WTC11 (cell line): ENCODE data around the gene ACOT6.
"Not testable (repeated sequence)": the region's sequence is repeated elsewhere in the genome, so short reads cannot be mapped to it uniquely, and the experiment has no call there.

Experiments used
- RELA ChIP-seq: sonication (generic); formaldehyde crosslinking; IDR thresholded peaks from 2 replicates; pipeline ENCODE4 v1.8.1; 2022; ENCODE audit warnings: missing genetic modification reagents, mild to moderate bottlenecking, borderline replicate concordance
- SMAD4 ChIP-seq: sonication (generic); formaldehyde crosslinking; IDR thresholded peaks from 2 replicates; pipeline ENCODE4 v1.8.0; 2022; ENCODE audit warnings: mild to moderate bottlenecking, missing genetic modification reagents
- TCF7 ChIP-seq: sonication (generic); formaldehyde crosslinking; IDR thresholded peaks from 2 replicates; pipeline ENCODE4 v1.8.0; 2022; ENCODE audit warnings: mild to moderate bottlenecking, low read depth, missing genetic modification reagents, moderate library complexity
- ZNF219 ChIP-seq: sonication (generic); formaldehyde crosslinking; IDR thresholded peaks from 2 replicates; pipeline ENCODE4 v1.8.0; 2023; ENCODE audit warnings: missing genetic modification reagents, mild to moderate bottlenecking, borderline replicate concordance
- TF ChIP-seq, protein P1 (sequence below): fragments of 200-600 bp; IDR thresholded peaks from 2 replicates; pipeline ENCODE4 v1.8.0; 2022; ENCODE audit warnings: antibody characterized with exemption
- TF ChIP-seq, protein P2 (sequence below): sonication (generic); formaldehyde crosslinking; IDR thresholded peaks from 2 replicates; pipeline ENCODE4 v1.8.1; 2022; ENCODE audit warnings: low read depth, missing genetic modification reagents, borderline replicate concordance
- TF ChIP-seq, protein P3 (sequence below): sonication (generic); formaldehyde crosslinking; IDR thresholded peaks from 2 replicates; pipeline ENCODE4 v1.8.0; 2022; ENCODE audit warnings: mild to moderate bottlenecking, missing genetic modification reagents

DNA sequence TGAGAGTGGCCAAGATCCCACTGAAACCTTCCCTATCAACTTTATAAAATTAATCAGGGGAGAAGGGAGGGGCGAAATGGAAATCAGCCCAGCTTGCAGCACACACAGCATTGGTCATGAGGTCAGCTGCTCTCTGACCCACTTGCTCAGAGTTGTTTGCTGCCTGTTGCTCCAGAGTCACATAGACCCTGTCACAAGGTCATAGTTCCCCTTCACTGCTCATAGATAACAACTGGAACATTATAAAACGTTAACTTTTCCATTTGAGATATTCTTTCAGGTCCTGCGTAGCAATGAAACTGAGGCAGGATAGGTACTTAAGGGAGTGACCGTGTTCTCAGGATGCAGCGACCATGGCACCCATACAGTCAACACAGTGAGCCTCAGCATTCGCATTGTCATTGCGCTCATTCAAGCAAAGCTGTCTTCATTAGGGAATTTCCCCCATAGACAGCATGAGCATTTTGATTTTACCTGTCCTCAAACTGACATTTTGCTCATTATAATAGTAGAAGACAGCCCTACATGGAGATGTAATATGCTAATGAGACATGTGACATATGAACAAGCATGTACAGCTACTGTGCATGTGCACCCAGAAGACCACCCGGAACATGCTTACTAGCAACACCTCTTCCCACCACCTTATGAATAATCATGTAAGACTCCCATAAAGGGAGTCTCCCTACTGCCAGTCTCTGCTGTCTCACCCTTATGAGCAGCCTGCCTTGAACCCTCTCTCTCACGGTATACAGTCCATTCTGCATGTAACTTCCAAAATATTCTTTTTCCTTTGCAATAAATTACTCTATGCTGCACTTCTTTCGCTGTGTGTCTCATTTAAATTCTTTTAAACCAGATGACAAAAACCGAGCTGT, 30.0 kb upstream of the ACOT6 start:
- TF ChIP-seq, protein P1, sequence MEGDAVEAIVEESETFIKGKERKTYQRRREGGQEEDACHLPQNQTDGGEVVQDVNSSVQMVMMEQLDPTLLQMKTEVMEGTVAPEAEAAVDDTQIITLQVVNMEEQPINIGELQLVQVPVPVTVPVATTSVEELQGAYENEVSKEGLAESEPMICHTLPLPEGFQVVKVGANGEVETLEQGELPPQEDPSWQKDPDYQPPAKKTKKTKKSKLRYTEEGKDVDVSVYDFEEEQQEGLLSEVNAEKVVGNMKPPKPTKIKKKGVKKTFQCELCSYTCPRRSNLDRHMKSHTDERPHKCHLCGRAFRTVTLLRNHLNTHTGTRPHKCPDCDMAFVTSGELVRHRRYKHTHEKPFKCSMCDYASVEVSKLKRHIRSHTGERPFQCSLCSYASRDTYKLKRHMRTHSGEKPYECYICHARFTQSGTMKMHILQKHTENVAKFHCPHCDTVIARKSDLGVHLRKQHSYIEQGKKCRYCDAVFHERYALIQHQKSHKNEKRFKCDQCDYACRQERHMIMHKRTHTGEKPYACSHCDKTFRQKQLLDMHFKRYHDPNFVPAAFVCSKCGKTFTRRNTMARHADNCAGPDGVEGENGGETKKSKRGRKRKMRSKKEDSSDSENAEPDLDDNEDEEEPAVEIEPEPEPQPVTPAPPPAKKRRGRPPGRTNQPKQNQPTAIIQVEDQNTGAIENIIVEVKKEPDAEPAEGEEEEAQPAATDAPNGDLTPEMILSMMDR: not testable (repeated sequence)
- not testable (repeated sequence) for TF ChIP-seq SMAD4, TCF7, RELA, ZNF219 (CRISPR knock-in tag)
- TF ChIP-seq, protein P2, sequence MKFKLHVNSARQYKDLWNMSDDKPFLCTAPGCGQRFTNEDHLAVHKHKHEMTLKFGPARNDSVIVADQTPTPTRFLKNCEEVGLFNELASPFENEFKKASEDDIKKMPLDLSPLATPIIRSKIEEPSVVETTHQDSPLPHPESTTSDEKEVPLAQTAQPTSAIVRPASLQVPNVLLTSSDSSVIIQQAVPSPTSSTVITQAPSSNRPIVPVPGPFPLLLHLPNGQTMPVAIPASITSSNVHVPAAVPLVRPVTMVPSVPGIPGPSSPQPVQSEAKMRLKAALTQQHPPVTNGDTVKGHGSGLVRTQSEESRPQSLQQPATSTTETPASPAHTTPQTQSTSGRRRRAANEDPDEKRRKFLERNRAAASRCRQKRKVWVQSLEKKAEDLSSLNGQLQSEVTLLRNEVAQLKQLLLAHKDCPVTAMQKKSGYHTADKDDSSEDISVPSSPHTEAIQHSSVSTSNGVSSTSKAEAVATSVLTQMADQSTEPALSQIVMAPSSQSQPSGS (CRISPR knock-in tag): not testable (repeated sequence)
- TF ChIP-seq, protein P3, sequence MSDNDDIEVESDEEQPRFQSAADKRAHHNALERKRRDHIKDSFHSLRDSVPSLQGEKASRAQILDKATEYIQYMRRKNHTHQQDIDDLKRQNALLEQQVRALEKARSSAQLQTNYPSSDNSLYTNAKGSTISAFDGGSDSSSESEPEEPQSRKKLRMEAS: not testable (repeated sequence)
